ENCODE results near the gene PARD6B. TPM values are rescaled to one million over a fixed set of nuclear protein-coding genes. Genes with fewer than 3 reads are reported as not detected.
A peak's percentile ranks its signal among the peaks of the same experiment; 100 is the strongest.

The PARD6B gene
- total and polyA plus RNA-seq, 2 of the 13 experiments (the other 11 are each of a cell fraction or from before 2014, with no cell fraction given), result 6.9 to 22.2 TPM

- TF ChIP-seq CAMTA2 (CRISPR knock-in tag; IDR thresholded peaks at IDR 0.05; ENCODE audit: borderline replicate concordance), result no peak
- TF ChIP-seq ZIK1 (CRISPR knock-in tag; IDR thresholded peaks at IDR 0.05; ENCODE audit: borderline replicate concordance, low read depth), result peak; percentile 91
- TF ChIP-seq ZNF513 (CRISPR knock-in tag; conservative IDR thresholded peaks at IDR 0.05), result 0 out of 2 replicates have a peak, but pooled peaks have one; percentile 13
- TF ChIP-seq AFF4 (CRISPR knock-in tag; IDR thresholded peaks at IDR 0.05), result peak; percentile 80; the same call in 1 of the 2 replicates
- peak; percentile 69 for TF ChIP-seq POGK (CRISPR knock-in tag; conservative IDR thresholded peaks at IDR 0.05)
- no peak; the same call in none of the 2 replicates for TF ChIP-seq KDM5B (CRISPR knock-in tag; IDR thresholded peaks at IDR 0.05; ENCODE audit: borderline replicate concordance)
- peak; percentile 89 for TF ChIP-seq HDAC1 (CRISPR knock-in tag; IDR thresholded peaks at IDR 0.05)
- TF ChIP-seq ZNF512B (CRISPR knock-in tag; IDR thresholded peaks at IDR 0.05; ENCODE audit: borderline replicate concordance), result no peak
- TF ChIP-seq REXO4 (CRISPR knock-in tag; IDR thresholded peaks at IDR 0.05; ENCODE audit: borderline replicate concordance), result 0 out of 2 replicates have a peak, but pooled peaks have one; percentile 18
- TF ChIP-seq ZBTB42 (CRISPR knock-in tag; IDR thresholded peaks at IDR 0.05), result no peak
- peak; percentile 97 for TF ChIP-seq SMAD1 (CRISPR knock-in tag; IDR thresholded peaks at IDR 0.05; ENCODE audit: borderline replicate concordance, low read depth)
- TF ChIP-seq ZNF274 (CRISPR knock-in tag; IDR thresholded peaks at IDR 0.05), result peak; percentile 91
- TF ChIP-seq SMARCE1 (IDR thresholded peaks at IDR 0.05; ENCODE audit: borderline replicate concordance), result no peak
- TF ChIP-seq HOMEZ (CRISPR knock-in tag; IDR thresholded peaks at IDR 0.05; ENCODE audit: low read depth), result peak; percentile 70
- TF ChIP-seq KLF15 (CRISPR knock-in tag; IDR thresholded peaks at IDR 0.05; ENCODE audit: borderline replicate concordance), result peak; percentile 85; the same call in 1 of the 2 replicates
Measured at GRCh38 chr20:50731055-50731929, at the start of gene PARD6B (continued).

All from HepG2 (cell line).